Upper lobe of left lung (tissue), 4 donors: Measurements from ENCODE around the gene MOG.

Source experiments
- CTCF ChIP-seq, 6 experiments: fragments of 450-650 bp in 4 of 6; fragments of 200-600 bp in 2 of 6; sonication (generic) in 2 of 6; IDR thresholded peaks; one replicate each; pipeline ENCODE4 v1.5.1; 2016 to 2019; ENCODE audit warnings: antibody characterized with exemption in 6 of 6
- EP300 ChIP-seq, 4 donors: sonication (generic); formaldehyde crosslinking; IDR thresholded peaks; one replicate each; pipeline ENCODE4 v1.5.1; 2017; ENCODE audit warnings: antibody characterized with exemption in 4 of 4, control low read depth in 2 of 4
- POLR2AphosphoS5 ChIP-seq, 2 donors: sonication (generic); formaldehyde crosslinking; IDR thresholded peaks; one replicate each; pipeline ENCODE4 v1.5.1; 2017; ENCODE audit warnings: antibody characterized with exemption in 2 of 2

- TF ChIP-seq EP300 (IDR thresholded peaks at IDR 0.05) (no peak), CTCF (IDR thresholded peaks at IDR 0.05) (no peak), POLR2AphosphoS5 (IDR thresholded peaks at IDR 0.05) (no peak)
These were observed 24.8 kb upstream of the MOG start for GRCh38 chr6:29631860-29632731.
